Upper lobe of left lung (tissue), 4 donors: ENCODE measurements around the gene ANKUB1.

ENCODE experiments used
- EP300 ChIP-seq, 4 donors: sonication (generic); formaldehyde crosslinking; IDR thresholded peaks; one replicate each; pipeline ENCODE4 v1.5.1; 2017; ENCODE audit warnings: antibody characterized with exemption in 4 of 4, control low read depth in 2 of 4
- POLR2A ChIP-seq, 4 donors: fragments of 450-650 bp; IDR thresholded peaks; one replicate each; pipeline ENCODE4 v1.5.1; 2016 to 2017; ENCODE audit warnings: antibody characterized with exemption in 4 of 4, mild to moderate bottlenecking in 2 of 4
- POLR2AphosphoS5 ChIP-seq, 2 donors: sonication (generic); formaldehyde crosslinking; IDR thresholded peaks; one replicate each; pipeline ENCODE4 v1.5.1; 2017; ENCODE audit warnings: antibody characterized with exemption in 2 of 2
- TF ChIP-seq, protein P1 (sequence below), 6 experiments: fragments of 450-650 bp in 4 of 6; fragments of 200-600 bp in 2 of 6; sonication (generic) in 2 of 6; IDR thresholded peaks; one replicate each; pipeline ENCODE4 v1.5.1; 2016 to 2019; ENCODE audit warnings: antibody characterized with exemption in 6 of 6

DNA sequence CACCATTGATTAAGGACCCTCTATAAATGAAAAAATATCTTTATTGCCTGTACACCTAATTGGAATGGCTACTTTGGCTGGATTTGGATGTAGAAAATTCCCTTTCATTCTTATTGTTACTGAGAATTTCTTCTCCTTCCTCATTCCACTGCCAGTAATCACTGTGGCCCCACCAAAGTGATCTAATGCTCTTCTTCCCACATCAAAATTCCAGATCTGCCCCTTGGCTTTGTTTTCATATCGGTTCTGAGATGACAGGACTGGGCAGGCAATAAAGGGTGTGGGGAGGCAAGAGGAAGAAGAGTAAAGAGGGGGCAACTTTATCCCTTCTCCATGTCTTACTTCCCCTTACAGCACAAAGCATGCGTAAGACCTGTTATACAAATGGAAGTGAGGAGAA, 2.1 kb downstream of the ANKUB1 start:
- TF ChIP-seq POLR2AphosphoS5 (IDR thresholded peaks at IDR 0.05) (no peak), POLR2A (IDR thresholded peaks at IDR 0.05) (no peak), EP300 (IDR thresholded peaks at IDR 0.05) (no peak)
- TF ChIP-seq, protein P1, sequence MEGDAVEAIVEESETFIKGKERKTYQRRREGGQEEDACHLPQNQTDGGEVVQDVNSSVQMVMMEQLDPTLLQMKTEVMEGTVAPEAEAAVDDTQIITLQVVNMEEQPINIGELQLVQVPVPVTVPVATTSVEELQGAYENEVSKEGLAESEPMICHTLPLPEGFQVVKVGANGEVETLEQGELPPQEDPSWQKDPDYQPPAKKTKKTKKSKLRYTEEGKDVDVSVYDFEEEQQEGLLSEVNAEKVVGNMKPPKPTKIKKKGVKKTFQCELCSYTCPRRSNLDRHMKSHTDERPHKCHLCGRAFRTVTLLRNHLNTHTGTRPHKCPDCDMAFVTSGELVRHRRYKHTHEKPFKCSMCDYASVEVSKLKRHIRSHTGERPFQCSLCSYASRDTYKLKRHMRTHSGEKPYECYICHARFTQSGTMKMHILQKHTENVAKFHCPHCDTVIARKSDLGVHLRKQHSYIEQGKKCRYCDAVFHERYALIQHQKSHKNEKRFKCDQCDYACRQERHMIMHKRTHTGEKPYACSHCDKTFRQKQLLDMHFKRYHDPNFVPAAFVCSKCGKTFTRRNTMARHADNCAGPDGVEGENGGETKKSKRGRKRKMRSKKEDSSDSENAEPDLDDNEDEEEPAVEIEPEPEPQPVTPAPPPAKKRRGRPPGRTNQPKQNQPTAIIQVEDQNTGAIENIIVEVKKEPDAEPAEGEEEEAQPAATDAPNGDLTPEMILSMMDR (IDR thresholded peaks at IDR 0.05), result no peak
